Activated CD8-positive, alpha-beta T cell treated with anti-CD3 and anti-CD28 coated beads, Interleukin-2, amount 10 ng/mL, durations not matched to agents 7 days and 5 days (primary cell): ENCODE measurements around the gene GSKIP. TPM values are rescaled to one million over a fixed set of nuclear protein-coding genes. Genes with fewer than 3 reads are reported as not detected.

ENCODE experiments used
- ATAC-seq: fragments of 150-1000 bp; cut with Tn5 transposase; one replicate; pipeline ENCODE4 v1.10.0; 2021; ENCODE audit warnings: moderate library complexity
- CTCF ChIA-PET: fragments of 350-600 bp; sonication (Branson Sonifier 250); formaldehyde crosslinking; loops from one replicate; lab custom pipeline; 2021; ENCODE audit warnings: antibody characterized with exemption; lab: Charles Lee
- POLR2A ChIA-PET: fragments of 350-600 bp; sonication (Branson Sonifier 250); formaldehyde crosslinking; loops from one replicate; lab custom pipeline; 2021; ENCODE audit warnings: antibody characterized with exemption; lab: Charles Lee
- DNase-seq: peaks from one replicate; pipeline ENCODE4 v3.0.0-alpha.2; 2020
- H3K27ac Mint-ChIP-seq: one replicate; pipeline ENCODE4 v1.8.0; 2021; ENCODE audit warnings: mild to moderate bottlenecking, mixed read lengths
- H3K27me3 Mint-ChIP-seq: one replicate; pipeline ENCODE4 v1.8.0; 2021; ENCODE audit warnings: low read depth, mixed read lengths
- H3K36me3 Mint-ChIP-seq: one replicate; pipeline ENCODE4 v1.8.0; 2021; ENCODE audit warnings: low read depth, mixed read lengths
- H3K4me1 Mint-ChIP-seq: one replicate; pipeline ENCODE4 v1.8.0; 2021; ENCODE audit warnings: low read depth, mixed read lengths
- H3K4me3 Mint-ChIP-seq: one replicate; pipeline ENCODE4 v1.8.0; 2021; ENCODE audit warnings: mild to moderate bottlenecking, mixed read lengths
- H3K9me3 Mint-ChIP-seq: one replicate; pipeline ENCODE4 v1.8.0; 2022; ENCODE audit warnings: mixed read lengths; ENCODE audit not compliant: insufficient read depth
- total RNA-seq, 2 experiments: library from RNA; stranded (reverse); gene quantifications; one replicate each; pipeline ENCODE4 v1.2.3, GENCODE V29; 2021

The GSKIP gene
- total RNA-seq, 2 experiments from 2014 or later: 20.0 to 20.3 TPM

GRCh38 chr14:96403409-96403808 is 40.1 kb downstream of the GSKIP start:
- no peaks in the 10 kb centered on the region for H3K36me3 Mint-ChIP-seq
- H3K4me3 Mint-ChIP-seq: no peak overlapping the region
- no peak overlapping the region for H3K27ac Mint-ChIP-seq
- no peak for DNase-seq
- H3K4me1 Mint-ChIP-seq: no peaks in the 10 kb centered on the region
- no peaks in the 10 kb centered on the region for H3K27me3 Mint-ChIP-seq
- H3K9me3 Mint-ChIP-seq: no peaks in the 10 kb centered on the region
- ChIA-PET POLR2A (no interaction called here), CTCF (no interaction called here)
- no peak for ATAC-seq

- CTCF ChIA-PET: no interaction called here
Observed at GRCh38 chr14:96405677-96406076, 42.4 kb downstream of the GSKIP start.

GRCh38 chr14:96407935-96408570 is 44.7 kb downstream of the GSKIP start:
- no peaks in the 10 kb centered on the region for H3K36me3 Mint-ChIP-seq
- CTCF ChIA-PET: no interaction called here
- no peak for ATAC-seq
- no peaks in the 10 kb centered on the region for H3K27me3 Mint-ChIP-seq
- H3K4me3 Mint-ChIP-seq: no peak overlapping the region
- POLR2A ChIA-PET: no interaction called here
- H3K4me1 Mint-ChIP-seq: peaks cover 5% of the 10 kb centered on the region
- DNase-seq: no peak
- H3K9me3 Mint-ChIP-seq: no peaks in the 10 kb centered on the region
- H3K27ac Mint-ChIP-seq: no peak overlapping the region

More at GRCh38 chr14:96405677-96406076, 42.4 kb downstream of the GSKIP start:
- H3K4me1 Mint-ChIP-seq: peaks cover 5% of the 10 kb centered on the region
- H3K4me3 Mint-ChIP-seq: no peak overlapping the region
- POLR2A ChIA-PET: no interaction called here
- H3K27me3 Mint-ChIP-seq: no peaks in the 10 kb centered on the region
- no peaks in the 10 kb centered on the region for H3K36me3 Mint-ChIP-seq
- H3K27ac Mint-ChIP-seq: no peak overlapping the region
- DNase-seq (no peak), ATAC-seq (no peak)
- no peaks in the 10 kb centered on the region for H3K9me3 Mint-ChIP-seq

- no peak overlapping the region for H3K27ac Mint-ChIP-seq
Observed at GRCh38 chr14:96408608-96409007, 45.3 kb downstream of the GSKIP start.

GRCh38 chr14:96409701-96410100 is 46.4 kb downstream of the GSKIP start:
- DNase-seq (no peak), ATAC-seq (no peak)
- Mint-ChIP-seq H3K27me3 (no peaks in the 10 kb centered on the region), H3K4me3 (no peak overlapping the region), H3K27ac (no peak overlapping the region), H3K9me3 (no peaks in the 10 kb centered on the region), H3K4me1 (peaks cover 5% of the 10 kb centered on the region), H3K36me3 (no peaks in the 10 kb centered on the region)
- ChIA-PET POLR2A (no interaction called here), CTCF (no interaction called here)

More at GRCh38 chr14:96408608-96409007, 45.3 kb downstream of the GSKIP start:
- DNase-seq: no peak
- Mint-ChIP-seq H3K9me3 (no peaks in the 10 kb centered on the region), H3K4me1 (peaks cover 5% of the 10 kb centered on the region), H3K4me3 (no peak overlapping the region), H3K36me3 (no peaks in the 10 kb centered on the region), H3K27me3 (no peaks in the 10 kb centered on the region)
- POLR2A ChIA-PET: no interaction called here
- ATAC-seq: no peak
- CTCF ChIA-PET: no interaction called here

GRCh38 chr14:96410119-96410518 is 46.8 kb downstream of the GSKIP start:
- no peak overlapping the region for H3K4me3 Mint-ChIP-seq
- H3K4me1 Mint-ChIP-seq: peaks cover 5% of the 10 kb centered on the region
- no peak for DNase-seq
- ChIA-PET CTCF (no interaction called here), POLR2A (no interaction called here)
- no peak overlapping the region for H3K27ac Mint-ChIP-seq
- no peaks in the 10 kb centered on the region for H3K36me3 Mint-ChIP-seq
- ATAC-seq: no peak
- no peaks in the 10 kb centered on the region for H3K9me3 Mint-ChIP-seq
- H3K27me3 Mint-ChIP-seq: no peaks in the 10 kb centered on the region

- Mint-ChIP-seq H3K27me3 (peaks cover 2% of the 10 kb centered on the region), H3K36me3 (no peaks in the 10 kb centered on the region), H3K27ac (no peak overlapping the region), H3K4me3 (no peak overlapping the region), H3K4me1 (peaks cover 5% of the 10 kb centered on the region), H3K9me3 (no peaks in the 10 kb centered on the region)
- ATAC-seq (no peak), DNase-seq (no peak)
- CTCF ChIA-PET: no interaction called here
- POLR2A ChIA-PET: no interaction called here
Observed at GRCh38 chr14:96413526-96413925, 50.2 kb downstream of the GSKIP start.

- Mint-ChIP-seq H3K36me3 (no peaks in the 10 kb centered on the region), H3K4me3 (no peak overlapping the region), H3K9me3 (no peaks in the 10 kb centered on the region), H3K4me1 (peaks cover 2% of the 10 kb centered on the region), H3K27me3 (peaks cover 2% of the 10 kb centered on the region), H3K27ac (no peak overlapping the region)
- ChIA-PET POLR2A (no interaction called here), CTCF (interaction anchor here (1.7 kb wide), 1 partner anchor 105 kb away, joined by 3 read pairs; no protein-coding TSS in a partner anchor)
- no peak for ATAC-seq
- no peak for DNase-seq
Observed at GRCh38 chr14:96415559-96415958, 52.2 kb downstream of the GSKIP start.

GRCh38 chr14:96416292-96416691 is 53.0 kb downstream of the GSKIP start:
- no peaks in the 10 kb centered on the region for H3K9me3 Mint-ChIP-seq
- POLR2A ChIA-PET: no interaction called here
- no peaks in the 10 kb centered on the region for H3K4me1 Mint-ChIP-seq
- no peak overlapping the region for H3K4me3 Mint-ChIP-seq
- ATAC-seq (no peak), DNase-seq (no peak)
- peaks cover 2% of the 10 kb centered on the region for H3K27me3 Mint-ChIP-seq
- H3K36me3 Mint-ChIP-seq: no peaks in the 10 kb centered on the region
- CTCF ChIA-PET: interaction anchor here (1.7 kb wide), 1 partner anchor 106 kb away, joined by 3 read pairs; no protein-coding TSS in a partner anchor
- H3K27ac Mint-ChIP-seq: no peak overlapping the region

GRCh38 chr14:96417254-96417653 is 53.9 kb downstream of the GSKIP start:
- Mint-ChIP-seq H3K36me3 (no peaks in the 10 kb centered on the region), H3K27ac (no peak overlapping the region), H3K9me3 (no peaks in the 10 kb centered on the region), H3K4me3 (no peak overlapping the region), H3K27me3 (peaks cover 2% of the 10 kb centered on the region), H3K4me1 (no peaks in the 10 kb centered on the region)
- ATAC-seq (no peak), DNase-seq (no peak)
- POLR2A ChIA-PET: no interaction called here
- CTCF ChIA-PET: interaction anchor here (1.4 kb wide), 1 partner anchor 120 kb away, joined by 3 read pairs; no protein-coding TSS in a partner anchor

- Mint-ChIP-seq H3K27me3 (peaks cover 2% of the 10 kb centered on the region), H3K36me3 (no peaks in the 10 kb centered on the region), H3K4me3 (no peak overlapping the region), H3K27ac (no peak overlapping the region), H3K4me1 (no peaks in the 10 kb centered on the region), H3K9me3 (no peaks in the 10 kb centered on the region)
- ChIA-PET CTCF (interaction anchor here (0.6 to 1.4 kb wide), 2 partner anchors 62 to 121 kb away, joined by 3 to 4 read pairs; no protein-coding TSS in a partner anchor), POLR2A (no interaction called here)
- no peak for ATAC-seq
- DNase-seq: no peak
Observed at GRCh38 chr14:96418075-96418474, 54.7 kb downstream of the GSKIP start.

- ChIA-PET POLR2A (no interaction called here), CTCF (interaction anchor here (1.1 to 4.3 kb wide), 2 partner anchors 123 to 320 kb away, joined by 3 to 22 read pairs; no protein-coding TSS in a partner anchor)
- H3K9me3 Mint-ChIP-seq: no peaks in the 10 kb centered on the region
- H3K27ac Mint-ChIP-seq: no peak overlapping the region
- peaks cover 4% of the 10 kb centered on the region for H3K4me1 Mint-ChIP-seq
- DNase-seq (no peak), ATAC-seq (no peak)
- H3K27me3 Mint-ChIP-seq: peaks cover 7% of the 10 kb centered on the region
- no peaks in the 10 kb centered on the region for H3K36me3 Mint-ChIP-seq
- no peak overlapping the region for H3K4me3 Mint-ChIP-seq
Observed at GRCh38 chr14:96421236-96421635, 57.9 kb downstream of the GSKIP start.
